ENCODE results near the gene TMEM259.

GRCh38 chr19:1026783-1027649, 6.1 kb upstream of the TMEM259 start:
- TF ChIP-seq, protein P1, sequence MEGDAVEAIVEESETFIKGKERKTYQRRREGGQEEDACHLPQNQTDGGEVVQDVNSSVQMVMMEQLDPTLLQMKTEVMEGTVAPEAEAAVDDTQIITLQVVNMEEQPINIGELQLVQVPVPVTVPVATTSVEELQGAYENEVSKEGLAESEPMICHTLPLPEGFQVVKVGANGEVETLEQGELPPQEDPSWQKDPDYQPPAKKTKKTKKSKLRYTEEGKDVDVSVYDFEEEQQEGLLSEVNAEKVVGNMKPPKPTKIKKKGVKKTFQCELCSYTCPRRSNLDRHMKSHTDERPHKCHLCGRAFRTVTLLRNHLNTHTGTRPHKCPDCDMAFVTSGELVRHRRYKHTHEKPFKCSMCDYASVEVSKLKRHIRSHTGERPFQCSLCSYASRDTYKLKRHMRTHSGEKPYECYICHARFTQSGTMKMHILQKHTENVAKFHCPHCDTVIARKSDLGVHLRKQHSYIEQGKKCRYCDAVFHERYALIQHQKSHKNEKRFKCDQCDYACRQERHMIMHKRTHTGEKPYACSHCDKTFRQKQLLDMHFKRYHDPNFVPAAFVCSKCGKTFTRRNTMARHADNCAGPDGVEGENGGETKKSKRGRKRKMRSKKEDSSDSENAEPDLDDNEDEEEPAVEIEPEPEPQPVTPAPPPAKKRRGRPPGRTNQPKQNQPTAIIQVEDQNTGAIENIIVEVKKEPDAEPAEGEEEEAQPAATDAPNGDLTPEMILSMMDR (IDR thresholded peaks at IDR 0.05; ENCODE audit: low read length), result no peak
- TF ChIP-seq EZH2 (IDR thresholded peaks at IDR 0.05; ENCODE audit: borderline replicate concordance, low read length), result no peak
